Endothelial cell of umbilical vein (primary cell): ENCODE measurements around the gene CHST11. TPM values are rescaled to one million over a fixed set of nuclear protein-coding genes. Genes with fewer than 3 reads are reported as not detected.

ENCODE experiments used
- BruUV-seq: library from RNA; stranded (reverse); fragments of 400-500 nt; replicated peaks from 2 replicates; lab custom pipeline; 2021; lab: Mats Ljungman, UMichigan
- CTCF ChIA-PET: fragments of 300-600, 350-600 bp; sonication (Branson Sonifier 250); formaldehyde crosslinking; loops from one replicate; lab custom pipeline; 2021; ENCODE audit warnings: antibody characterized with exemption, inconsistent platforms; lab: Charles Lee
- POLR2A ChIA-PET: fragments of 300-600, 350-600 bp; sonication (Branson Sonifier 250); formaldehyde crosslinking; loops from one replicate; lab custom pipeline; 2021; ENCODE audit warnings: antibody characterized with exemption, inconsistent platforms; lab: Charles Lee
- DNase-seq: peaks from one replicate; pipeline ENCODE4 v3.0.0-alpha.2; 2011; ENCODE audit warnings: low read depth, low spot score
- FAIRE-seq: peaks from 2 replicates; lab custom pipeline; 2011; peaks lifted over from hg19 to GRCh38; lab: Jason Lieb, UNC
- H2AFZ ChIP-seq: 2 replicates; pipeline ENCODE4 v1.6.0; 2012; ENCODE audit warnings: low read depth, low read length, control low read depth, inconsistent platforms
- H3K27ac ChIP-seq: 2 replicates; pipeline ENCODE4 v1.5.1; 2011; ENCODE audit warnings: low read depth, mild to moderate bottlenecking, control low read depth, low read length, moderate library complexity; ENCODE audit not compliant: insufficient read depth
- H3K27me3 ChIP-seq, 2 experiments: 2 replicates each; pipeline versions ENCODE4 v1.6.0 to v1.6.1; 2011; ENCODE audit warnings: low read length in 2 of 2, mixed read lengths in 1 of 2; ENCODE audit not compliant: control insufficient read depth in 2 of 2, insufficient read depth in 2 of 2
- H3K36me3 ChIP-seq, 2 experiments: 2 replicates in 1 of 2; 3 replicates in 1 of 2; pipeline ENCODE4 v1.5.1; 2011; ENCODE audit warnings: low read length in 2 of 2, mild to moderate bottlenecking in 1 of 2, moderate library complexity in 1 of 2; ENCODE audit not compliant: control insufficient read depth in 2 of 2, insufficient read depth in 2 of 2; ENCODE audit errors: extremely low read depth in 1 of 2
- H3K4me1 ChIP-seq: 3 replicates; pipeline ENCODE4 v1.5.1; 2011; ENCODE audit warnings: mild to moderate bottlenecking, low read length; ENCODE audit not compliant: control insufficient read depth, insufficient read depth; ENCODE audit errors: extremely low read depth
- H3K4me2 ChIP-seq: 2 replicates; pipeline ENCODE4 v1.6.1; 2011; ENCODE audit warnings: low read length, control low read depth, mixed read lengths; ENCODE audit not compliant: insufficient read depth
- H3K4me3 ChIP-seq, 3 experiments: fragments of 200-600 bp in 1 of 3; sonication (generic), shearing (Covaris generic) in 1 of 3; replicated peaks in 1 of 3; 2 replicates each; pipeline ENCODE4 v1.5.1; 2011 to 2016; ENCODE audit warnings: control low read depth in 3 of 3, low read length in 3 of 3, mild to moderate bottlenecking in 2 of 3, inconsistent platforms in 1 of 3, low read depth in 1 of 3, moderate library complexity in 1 of 3; ENCODE audit not compliant: insufficient read depth in 1 of 3
- H3K79me2 ChIP-seq: 2 replicates; pipeline ENCODE4 v1.6.0; 2012; ENCODE audit warnings: low read length, inconsistent platforms; ENCODE audit not compliant: control insufficient read depth, insufficient read depth
- H3K9ac ChIP-seq: replicated peaks from 2 replicates; pipeline ENCODE3; 2011; ENCODE audit warnings: low read length, control low read depth; ENCODE audit not compliant: insufficient read depth; ENCODE audit errors: extremely low read depth
- H3K9me1 ChIP-seq: replicated peaks from 3 replicates; pipeline ENCODE4 v1.6.0; 2011; ENCODE audit warnings: mild to moderate bottlenecking, low read length; ENCODE audit not compliant: control insufficient read depth, insufficient read depth; ENCODE audit errors: extremely low read depth
- H3K9me3 ChIP-seq: replicated peaks from 2 replicates; pipeline ENCODE4 v1.5.1; 2012; ENCODE audit warnings: low read length, inconsistent platforms; ENCODE audit not compliant: control insufficient read depth, insufficient read depth
- H4K20me1 ChIP-seq: replicated peaks from 2 replicates; pipeline ENCODE3; 2011; ENCODE audit warnings: mild to moderate bottlenecking, low read length; ENCODE audit not compliant: control insufficient read depth, insufficient read depth; ENCODE audit errors: extremely low read depth
- EZH2 ChIP-seq: IDR thresholded peaks from 2 replicates; pipeline ENCODE4 v1.6.1; 2012; ENCODE audit warnings: borderline replicate concordance, low read depth, mild to moderate bottlenecking, moderate library complexity, low read length, inconsistent platforms; ENCODE audit not compliant: severe bottlenecking
- FOS ChIP-seq: IDR thresholded peaks from 2 replicates; pipeline ENCODE4 v1.6.1; 2011; ENCODE audit warnings: mild to moderate bottlenecking, low read length, moderate library complexity, borderline replicate concordance; ENCODE audit not compliant: insufficient read depth
- GATA2 ChIP-seq: IDR thresholded peaks from 2 replicates; pipeline ENCODE4 v1.7.0; 2011; ENCODE audit warnings: low read depth, mild to moderate bottlenecking, moderate library complexity, mixed read lengths, low read length; ENCODE audit not compliant: insufficient read length, insufficient read depth
- JUN ChIP-seq: IDR thresholded peaks from 2 replicates; pipeline ENCODE4 v1.6.1; 2011; ENCODE audit warnings: borderline replicate concordance, low read depth; ENCODE audit not compliant: insufficient read length, insufficient read depth
- MYC ChIP-seq: IDR thresholded peaks from one replicate; pipeline ENCODE4 v1.6.1; 2011; ENCODE audit warnings: mild to moderate bottlenecking, low read depth, low read length
- POLR2A ChIP-seq: IDR thresholded peaks from 2 replicates; pipeline ENCODE4 v1.6.1; 2012; ENCODE audit warnings: low read depth, mild to moderate bottlenecking, control low read depth, low read length
- POLR2AphosphoS5 ChIP-seq: IDR thresholded peaks from 2 replicates; pipeline ENCODE4 v1.6.1; 2012; ENCODE audit warnings: low read depth, mild to moderate bottlenecking, control low read depth, low read length, moderate library complexity; ENCODE audit not compliant: insufficient read depth
- dilution Hi-C: fragments of 300-500 bp; cut with MboI; formaldehyde crosslinking; loops from one replicate; pipeline ENCODE4 v1.15.0; 2019; ENCODE audit warnings: low sequenced_read_pairs; ENCODE audit not compliant: extremely low pct_ligation_motif_present
- intact Hi-C: fragments of 100-400 bp; cut with micrococcal nuclease; formaldehyde crosslinking; loops from one replicate; pipeline ENCODE4 v1.10.0; 2022
- polyA plus RNA-seq, 4 experiments: library from polyadenylated mRNA; depleted of rRNA in 3 of 4; stranded (reverse) in 3 of 4; unstranded in 1 of 4; fragments of >200 nt; gene quantifications; 2 replicates each; pipeline versions ENCODE4 v1.2.1 to v1.2.3, GENCODE V29; 2011 to 2012; ENCODE audit warnings: missing spikeins in 1 of 4
- total RNA-seq: library from RNA; stranded (reverse); gene quantifications from 2 replicates; pipeline ENCODE4 v1.2.3, GENCODE V29; 2021
- TF ChIP-seq, protein P1 (sequence below), 2 donors: IDR thresholded peaks; 1 replicate in 1 of 2; 2 replicates in 1 of 2; pipeline ENCODE4 v1.5.1; 2011; ENCODE audit warnings: low read length in 2 of 2, mild to moderate bottlenecking in 2 of 2, moderate library complexity in 2 of 2, control low read depth in 1 of 2, inconsistent platforms in 1 of 2, low read depth in 1 of 2; ENCODE audit not compliant: insufficient read depth in 1 of 2; ENCODE audit errors: extremely low read depth in 1 of 2

CHST11 gene
- total and polyA plus RNA-seq, 2 donors (not counting 3 experiments of a cell fraction or from before 2014, with no cell fraction given) = 19.7 to 20.9 TPM

GRCh38 chr12:104685366-104685765, 228.6 kb downstream of the CHST11 start:
- H3K4me2 ChIP-seq = no peak overlapping the region
- H3K36me3 ChIP-seq = no peaks in the 10 kb centered on the region
- DNase-seq = no peak
- H4K20me1 ChIP-seq = no peaks in the 10 kb centered on the region
- FAIRE-seq = peak; percentile 28
- no peaks in the 10 kb centered on the region for H3K9me3 ChIP-seq
- ChIA-PET CTCF (interaction anchor here (0.8 to 1.5 kb wide), 3 partner anchors 10 to 304 kb away, joined by 3 to 5 read pairs (median 3); no protein-coding TSS in a partner anchor), POLR2A (no interaction called here)
- no peaks in the 10 kb centered on the region for H3K9me1 ChIP-seq
- dilution Hi-C loops = no loop called here
- no peak overlapping the region for H3K9ac ChIP-seq
- no peak for TF ChIP-seq JUN
- TF ChIP-seq POLR2A = no peak
- no peak overlapping the region for H2AFZ ChIP-seq
- no peak overlapping the region for H3K27ac ChIP-seq
- peaks cover 9% of the 10 kb centered on the region for H3K4me1 ChIP-seq
- intact Hi-C loops = no loop called here
- no TSS peak for BruUV-seq
- H3K4me3 ChIP-seq = no peak overlapping the region
- H3K79me2 ChIP-seq = peaks cover 2% of the 10 kb centered on the region
- no peaks in the 10 kb centered on the region for H3K27me3 ChIP-seq

DNA sequence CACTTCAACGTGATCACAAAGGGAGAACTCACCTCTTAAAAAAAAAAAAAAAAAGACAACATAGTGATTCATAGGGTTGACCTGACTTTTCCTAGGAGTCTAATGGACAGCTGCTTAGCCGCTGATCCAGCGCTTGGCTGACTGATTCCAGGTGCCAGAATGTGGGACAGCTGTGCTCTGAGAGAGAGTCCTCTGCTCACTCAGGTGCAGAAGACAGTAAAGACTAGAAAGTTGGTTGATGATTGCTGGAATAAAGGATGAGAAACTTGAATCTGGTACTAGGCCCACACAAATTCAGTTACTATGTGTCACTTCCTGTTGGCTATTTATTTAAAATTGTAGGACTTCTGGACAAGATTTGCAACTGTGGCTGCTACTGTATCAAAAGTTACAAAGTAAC, 229.4 kb downstream of the CHST11 start:
- TF ChIP-seq JUN = peak; percentile 12
- TF ChIP-seq EZH2 = no peak
- TF ChIP-seq POLR2A = no peak
- TF ChIP-seq, protein P1, sequence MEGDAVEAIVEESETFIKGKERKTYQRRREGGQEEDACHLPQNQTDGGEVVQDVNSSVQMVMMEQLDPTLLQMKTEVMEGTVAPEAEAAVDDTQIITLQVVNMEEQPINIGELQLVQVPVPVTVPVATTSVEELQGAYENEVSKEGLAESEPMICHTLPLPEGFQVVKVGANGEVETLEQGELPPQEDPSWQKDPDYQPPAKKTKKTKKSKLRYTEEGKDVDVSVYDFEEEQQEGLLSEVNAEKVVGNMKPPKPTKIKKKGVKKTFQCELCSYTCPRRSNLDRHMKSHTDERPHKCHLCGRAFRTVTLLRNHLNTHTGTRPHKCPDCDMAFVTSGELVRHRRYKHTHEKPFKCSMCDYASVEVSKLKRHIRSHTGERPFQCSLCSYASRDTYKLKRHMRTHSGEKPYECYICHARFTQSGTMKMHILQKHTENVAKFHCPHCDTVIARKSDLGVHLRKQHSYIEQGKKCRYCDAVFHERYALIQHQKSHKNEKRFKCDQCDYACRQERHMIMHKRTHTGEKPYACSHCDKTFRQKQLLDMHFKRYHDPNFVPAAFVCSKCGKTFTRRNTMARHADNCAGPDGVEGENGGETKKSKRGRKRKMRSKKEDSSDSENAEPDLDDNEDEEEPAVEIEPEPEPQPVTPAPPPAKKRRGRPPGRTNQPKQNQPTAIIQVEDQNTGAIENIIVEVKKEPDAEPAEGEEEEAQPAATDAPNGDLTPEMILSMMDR (IDR thresholded peaks at IDR 0.05; ENCODE audit: extremely low read depth in 1 of 2, insufficient read depth in 1 of 2, low read depth in 1 of 2, low read length in 2 of 2) = no peak
- TF ChIP-seq MYC = no peak
- TF ChIP-seq FOS = peak; percentile 64
- no peak for TF ChIP-seq POLR2AphosphoS5
- no peak for TF ChIP-seq GATA2
- H3K9me1 ChIP-seq = no peaks in the 10 kb centered on the region
- no peaks in the 10 kb centered on the region for H3K27me3 ChIP-seq
- peak overlapping the region; percentile 52 for H2AFZ ChIP-seq
- BruUV-seq = no TSS peak
- H3K4me2 ChIP-seq = peak overlapping the region; percentile 40
- H3K27ac ChIP-seq = peak overlapping the region; percentile 46
- no peak overlapping the region for H3K4me3 ChIP-seq
- FAIRE-seq (peak; percentile 65), DNase-seq (peak; percentile 64)
- intact Hi-C loops (loop anchor here (2.0 kb wide), 1 partner anchor 13 kb away; no protein-coding TSS in a partner anchor), dilution Hi-C loops (no loop called here)
- no peaks in the 10 kb centered on the region for H3K36me3 ChIP-seq
- peaks cover 9% of the 10 kb centered on the region for H3K4me1 ChIP-seq
- H3K79me2 ChIP-seq = peaks cover 2% of the 10 kb centered on the region
- ChIA-PET CTCF (interaction anchor here (1.2 to 1.5 kb wide), 2 partner anchors 252 to 304 kb away, joined by 3 to 5 read pairs; no protein-coding TSS in a partner anchor), POLR2A (no interaction called here)
- H3K9ac ChIP-seq = no peak overlapping the region
- no peaks in the 10 kb centered on the region for H4K20me1 ChIP-seq
- H3K9me3 ChIP-seq = no peaks in the 10 kb centered on the region
